AG08396 (cell line): ENCODE results near the gene HPSE2.

Source experiments
- DNase-seq: peaks from one replicate; pipeline ENCODE4 v3.0.0; 2012; ENCODE audit warnings: low spot score, mixed read lengths

The HPSE2 gene

DNA sequence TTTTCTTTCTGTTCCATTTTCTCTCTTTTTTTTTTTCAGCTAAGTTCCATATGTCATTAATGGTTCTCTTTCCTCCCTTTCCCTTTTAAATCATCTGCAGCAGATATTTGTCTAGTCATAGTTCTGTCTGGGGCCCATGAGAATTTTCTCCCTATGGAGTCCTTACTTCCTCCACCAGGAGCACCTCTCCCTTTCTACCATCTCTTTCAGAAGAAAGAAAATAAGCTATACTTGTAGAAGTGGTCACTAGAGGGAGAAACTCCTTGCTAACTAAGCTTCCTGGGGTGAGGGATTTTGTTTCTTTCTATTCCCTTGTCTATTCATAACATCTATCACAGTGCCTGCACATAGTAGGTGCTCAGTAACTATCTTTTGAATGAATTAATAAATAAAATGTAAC lies 558.8 kb downstream of the HPSE2 start:
- DNase-seq, result no peak

- no peak for DNase-seq
Measured at GRCh38 chr10:98675902-98676301, 559.8 kb downstream of the HPSE2 start.

DNA sequence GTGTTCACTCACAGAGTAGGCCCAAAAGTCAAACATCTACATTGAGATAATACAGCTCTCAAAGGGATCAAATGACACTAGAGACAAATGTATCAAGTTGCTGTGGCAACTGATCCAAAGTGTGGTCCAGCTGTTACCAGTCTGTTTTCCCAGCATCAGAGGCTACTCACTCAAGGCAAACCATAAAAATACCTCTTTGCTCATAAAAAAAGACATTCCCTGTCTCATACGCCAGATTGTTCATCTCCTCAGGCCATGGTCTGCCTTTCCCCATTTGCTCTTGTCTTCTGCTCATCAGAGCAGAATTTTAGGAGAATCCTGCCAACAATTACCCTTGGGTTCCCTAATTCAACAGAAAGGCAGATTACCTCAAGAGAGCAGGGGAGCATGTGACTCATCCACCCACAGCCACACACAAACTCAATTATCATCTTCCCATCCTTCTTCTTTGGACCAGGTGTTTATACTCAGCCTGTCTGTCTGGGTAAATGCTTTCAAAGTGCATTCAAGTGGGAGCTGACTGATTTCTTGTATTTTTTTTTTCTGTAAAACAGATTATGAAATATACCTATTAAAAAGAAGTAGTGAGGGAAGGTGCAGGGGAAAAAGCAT lies 562.4 kb downstream of the HPSE2 start:
- no peak for DNase-seq

- no peak for DNase-seq
Measured at GRCh38 chr10:98667081-98667480, 568.6 kb downstream of the HPSE2 start.

GRCh38 chr10:98666276-98666675 lies 569.4 kb downstream of the HPSE2 start:
- no peak for DNase-seq

GRCh38 chr10:98664329-98665042 lies 571.2 kb downstream of the HPSE2 start:
- DNase-seq, result peak; percentile 36

GRCh38 chr10:98659951-98660350 lies 575.7 kb downstream of the HPSE2 start:
- DNase-seq, result no peak

- no peak for DNase-seq
Measured at GRCh38 chr10:98655492-98655891, 580.2 kb downstream of the HPSE2 start.

DNA sequence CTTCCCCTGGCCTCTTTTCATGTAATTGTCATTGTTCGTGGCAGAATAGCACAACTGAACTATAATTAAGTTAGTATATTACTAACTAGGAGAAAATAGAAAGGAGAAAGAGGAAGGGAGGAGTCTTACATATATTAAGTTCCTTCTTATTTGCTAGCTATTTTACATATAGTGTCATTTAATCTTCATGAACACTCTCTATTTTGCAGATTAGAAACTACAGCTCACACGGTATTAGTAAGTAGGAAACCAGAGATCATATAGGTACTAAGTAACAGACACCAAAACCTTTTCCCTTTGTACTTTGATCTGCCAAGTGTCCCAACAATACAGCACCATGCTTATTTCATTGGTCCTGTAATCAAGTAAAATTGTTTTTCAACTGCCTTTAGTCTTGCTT lies 586.5 kb downstream of the HPSE2 start:
- no peak for DNase-seq

DNA sequence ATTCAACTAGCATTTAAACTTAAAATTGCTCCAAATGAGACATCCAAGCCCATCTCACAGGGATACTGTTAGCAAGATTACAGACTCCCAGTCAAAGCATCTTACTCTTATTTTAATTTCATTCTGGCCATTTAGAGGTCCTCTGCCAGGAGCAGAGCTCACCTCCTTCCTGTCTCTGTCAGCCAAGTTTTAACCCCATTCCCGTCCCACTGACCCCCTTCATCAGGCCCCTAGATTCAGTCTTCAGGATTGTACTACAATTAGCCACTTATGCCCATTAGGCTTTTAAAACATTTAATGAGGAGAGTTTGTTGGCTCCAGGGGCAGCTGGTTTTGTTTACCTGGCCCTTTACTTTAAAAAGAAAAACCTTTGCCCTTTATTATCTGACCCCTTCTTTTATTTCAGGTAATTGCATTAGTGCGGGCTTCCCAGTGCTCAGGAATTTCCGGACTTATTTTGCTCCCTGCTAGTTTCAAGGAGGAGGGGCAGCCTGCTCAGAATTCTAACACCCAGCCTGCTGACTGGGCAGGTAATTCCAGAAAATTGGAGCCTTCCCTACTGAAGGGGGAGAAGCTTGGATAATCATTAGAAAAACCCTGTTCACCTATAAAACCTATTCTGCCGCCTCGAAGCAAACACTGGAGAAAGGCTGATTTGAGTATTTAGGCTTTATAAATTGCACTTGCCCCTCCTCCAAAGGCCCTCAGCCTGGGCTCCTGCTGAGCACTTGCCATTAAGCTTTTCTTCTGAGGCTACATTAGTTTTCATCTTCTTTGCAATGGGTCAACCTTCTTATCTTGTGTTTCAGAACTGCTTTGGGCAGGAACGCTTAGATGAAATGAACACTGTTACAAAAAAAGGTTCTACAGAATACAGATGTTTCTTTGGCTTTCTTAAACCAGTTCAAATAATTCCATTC lies 588.4 kb downstream of the HPSE2 start:
- DNase-seq, result no peak

DNA sequence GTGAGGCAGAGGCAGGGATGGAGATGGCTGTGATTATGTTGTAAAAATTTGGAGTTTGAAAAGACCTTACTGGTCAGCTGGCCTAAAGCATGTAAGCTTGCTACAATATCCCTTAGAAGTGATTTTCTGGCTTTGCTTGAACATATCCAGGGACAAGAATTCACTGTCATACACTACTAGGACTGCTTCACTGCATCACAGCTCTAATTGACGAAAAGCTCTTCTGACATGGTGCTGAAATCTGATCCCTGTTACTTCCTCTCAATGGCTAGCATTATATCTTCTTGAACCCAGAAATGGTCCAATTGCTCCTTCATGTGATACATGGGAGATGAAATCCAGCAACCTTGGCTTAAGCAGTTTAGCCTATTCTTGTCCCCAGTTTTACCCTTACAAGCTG lies 591.2 kb downstream of the HPSE2 start:
- no peak for DNase-seq

DNA sequence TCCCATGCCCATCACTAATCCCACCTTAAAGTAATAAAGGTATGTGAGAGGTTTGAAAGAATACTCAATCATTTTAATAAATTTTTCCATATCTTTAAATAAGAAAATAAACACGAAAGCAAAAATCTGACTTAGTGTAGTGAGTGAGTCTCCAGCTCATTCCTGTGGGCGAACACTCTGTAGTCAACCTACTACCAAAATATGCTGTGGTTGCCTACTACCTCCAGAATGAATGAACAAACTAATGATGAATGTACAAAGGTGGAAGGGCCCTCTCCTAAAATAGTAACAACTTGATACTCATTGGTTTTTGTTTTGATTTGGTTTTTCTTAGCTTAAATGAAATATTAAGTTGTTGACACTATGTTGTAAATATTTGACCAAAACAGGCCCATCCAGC lies 593.4 kb downstream of the HPSE2 start:
- peak; percentile 13 for DNase-seq

DNA sequence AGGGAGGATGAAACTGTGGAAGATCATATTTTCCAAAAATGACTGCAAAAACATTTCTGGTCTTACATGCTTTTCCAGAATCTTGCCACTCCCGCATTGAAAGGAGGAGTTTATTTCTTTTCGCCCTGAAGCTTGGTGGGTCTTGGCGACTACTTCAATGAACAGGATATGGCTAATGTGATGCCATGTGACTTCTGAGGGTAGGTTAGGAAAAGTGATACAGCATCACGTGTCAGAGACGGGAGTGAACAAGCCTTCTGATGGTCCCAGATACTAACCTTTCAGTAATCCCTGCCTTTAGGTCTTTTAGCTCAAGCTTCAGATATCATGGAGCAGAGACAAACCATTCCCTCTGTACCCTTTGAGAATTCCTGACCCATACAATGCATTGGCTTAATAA lies 596.7 kb downstream of the HPSE2 start:
- DNase-seq, result no peak

GRCh38 chr10:98636921-98637329 lies 598.7 kb downstream of the HPSE2 start:
- no peak for DNase-seq

DNA sequence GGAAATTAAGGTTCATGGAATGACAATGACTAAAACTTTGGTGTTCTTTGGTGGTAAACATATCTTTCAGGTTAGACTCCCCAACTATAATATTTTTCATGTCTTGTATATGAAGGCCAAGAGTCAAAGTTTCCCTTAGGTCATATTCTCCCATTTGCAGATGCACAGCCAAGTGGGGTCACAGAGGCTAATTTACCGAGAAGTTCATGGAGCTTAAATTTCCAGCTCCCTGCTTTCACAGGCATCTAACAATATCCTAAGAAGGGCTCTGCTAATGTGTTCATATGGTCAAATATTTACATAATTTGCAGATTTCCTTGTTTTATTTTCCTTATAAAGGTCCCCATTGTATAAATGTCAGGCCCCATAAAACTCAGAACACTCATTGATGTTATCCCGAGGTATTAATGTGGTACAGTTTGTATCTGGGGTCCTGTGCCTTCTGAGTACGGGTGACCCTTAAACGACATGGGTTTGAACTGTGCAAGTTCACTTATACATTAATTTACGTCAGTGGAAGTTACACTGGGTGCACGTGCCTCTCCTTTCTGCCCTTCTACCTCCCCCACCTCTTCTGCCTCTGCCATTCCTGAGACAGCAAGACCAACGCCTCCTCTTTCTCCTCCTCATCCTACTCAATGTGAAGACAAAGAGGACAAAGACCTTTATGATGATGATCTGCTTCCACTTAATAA lies 603.0 kb downstream of the HPSE2 start:
- no peak for DNase-seq

DNA sequence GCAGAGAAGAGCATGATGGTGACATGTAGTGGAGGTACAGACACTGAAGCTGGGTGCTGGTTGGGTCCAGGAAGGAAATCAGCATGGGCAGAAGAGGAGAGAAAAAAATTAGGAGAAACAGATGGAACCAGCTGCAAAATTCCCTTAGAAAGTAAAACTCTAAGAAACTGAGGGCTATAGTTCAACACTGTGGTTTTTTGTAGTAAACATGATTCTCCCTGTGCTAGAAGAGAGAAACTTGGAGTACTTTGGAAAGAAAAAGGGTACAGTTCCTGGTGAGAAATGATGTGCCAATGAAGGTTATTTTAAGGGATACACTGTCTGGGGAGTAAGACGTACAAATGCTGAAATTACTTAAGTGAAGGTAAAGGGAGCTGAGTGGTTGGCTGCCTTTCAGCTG lies 607.4 kb downstream of the HPSE2 start:
- DNase-seq, result no peak

- no peak for DNase-seq
Measured at GRCh38 chr10:98627711-98628110, 607.9 kb downstream of the HPSE2 start.

DNA sequence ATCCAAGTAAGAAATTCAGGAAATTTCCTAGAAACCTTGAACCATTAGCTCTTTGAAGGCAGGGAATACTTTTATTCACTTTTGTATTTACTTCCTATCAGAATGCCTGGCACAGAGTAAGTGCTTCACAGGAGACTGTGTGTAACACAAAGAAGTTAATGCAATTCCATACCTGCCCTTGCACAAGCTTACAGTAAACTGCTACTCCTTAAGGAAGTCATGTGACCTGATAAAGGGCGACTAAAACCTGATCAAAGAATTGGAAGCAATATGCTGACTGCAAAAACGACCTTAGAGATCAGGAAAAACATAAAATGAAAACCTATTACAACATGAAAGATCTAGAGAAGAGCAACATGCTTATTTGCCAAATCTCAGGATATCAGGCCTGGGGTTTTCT lies 610.7 kb downstream of the HPSE2 start:
- DNase-seq, result no peak

DNA sequence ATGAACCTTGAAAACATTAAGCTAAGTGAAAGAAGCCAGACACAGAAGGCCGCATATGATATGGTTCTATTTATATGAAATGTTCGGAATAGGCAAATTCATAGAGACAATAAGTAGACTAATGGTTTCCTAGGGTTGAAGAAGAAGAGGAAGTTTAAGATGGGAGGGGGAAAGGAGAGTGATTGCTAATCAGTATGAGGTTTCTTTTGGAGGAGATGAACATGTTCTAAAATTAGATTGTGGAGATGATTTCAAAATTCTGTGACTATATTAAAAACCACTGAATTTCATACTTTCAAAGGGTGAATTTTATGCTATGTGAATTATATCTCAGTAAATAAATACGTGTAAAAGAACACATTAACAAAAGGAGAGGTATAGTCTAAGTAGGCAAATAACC lies 612.5 kb downstream of the HPSE2 start:
- DNase-seq, result no peak

DNA sequence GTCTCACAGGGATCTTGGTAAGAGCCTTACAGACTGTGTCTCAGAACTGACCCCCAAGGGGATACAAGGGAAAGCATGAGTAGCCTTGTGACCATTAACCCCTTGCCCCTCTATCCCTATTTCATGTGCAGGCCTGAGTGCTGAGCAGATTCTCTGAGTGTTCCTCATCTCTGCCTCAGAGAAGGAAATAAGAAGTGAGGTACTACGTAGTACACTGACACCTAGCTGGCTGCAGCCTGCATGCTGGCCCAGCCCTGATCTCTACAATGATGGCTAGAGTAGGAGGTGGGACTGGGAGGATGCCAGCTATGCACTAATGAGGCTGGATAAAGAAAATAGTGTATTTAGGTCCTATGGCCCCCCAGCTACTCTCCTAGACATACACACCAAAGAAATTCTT lies 614.0 kb downstream of the HPSE2 start:
- no peak for DNase-seq

DNA sequence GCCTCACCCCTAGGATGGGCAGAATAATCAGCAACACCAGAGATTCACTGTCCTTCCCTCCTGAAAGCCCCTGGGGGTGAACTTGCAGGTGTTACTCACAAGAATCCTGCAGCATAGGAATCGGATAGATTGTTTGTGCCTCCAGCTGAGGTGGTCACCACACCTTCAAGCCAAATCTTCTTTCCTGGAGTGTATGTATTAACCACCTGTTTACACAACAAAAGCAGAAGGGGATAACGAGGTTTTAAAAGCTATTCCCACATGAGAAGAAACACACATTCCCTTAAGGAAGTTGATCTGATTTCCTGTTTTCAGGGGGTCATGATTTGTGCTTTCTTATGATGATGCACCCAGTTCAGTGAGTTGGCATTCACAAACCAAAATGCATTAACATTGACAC lies 615.1 kb downstream of the HPSE2 start:
- DNase-seq, result no peak

GRCh38 chr10:98619446-98619845 lies 616.2 kb downstream of the HPSE2 start:
- DNase-seq, result no peak
